ENCODE measurements around the gene PXK. TPM values are rescaled to one million over a fixed set of nuclear protein-coding genes. Genes with fewer than 3 reads are reported as not detected.

PXK gene
- total and polyA plus RNA-seq, 2 experiments from 2014 or later = 29.5 to 37.8 TPM

DNA sequence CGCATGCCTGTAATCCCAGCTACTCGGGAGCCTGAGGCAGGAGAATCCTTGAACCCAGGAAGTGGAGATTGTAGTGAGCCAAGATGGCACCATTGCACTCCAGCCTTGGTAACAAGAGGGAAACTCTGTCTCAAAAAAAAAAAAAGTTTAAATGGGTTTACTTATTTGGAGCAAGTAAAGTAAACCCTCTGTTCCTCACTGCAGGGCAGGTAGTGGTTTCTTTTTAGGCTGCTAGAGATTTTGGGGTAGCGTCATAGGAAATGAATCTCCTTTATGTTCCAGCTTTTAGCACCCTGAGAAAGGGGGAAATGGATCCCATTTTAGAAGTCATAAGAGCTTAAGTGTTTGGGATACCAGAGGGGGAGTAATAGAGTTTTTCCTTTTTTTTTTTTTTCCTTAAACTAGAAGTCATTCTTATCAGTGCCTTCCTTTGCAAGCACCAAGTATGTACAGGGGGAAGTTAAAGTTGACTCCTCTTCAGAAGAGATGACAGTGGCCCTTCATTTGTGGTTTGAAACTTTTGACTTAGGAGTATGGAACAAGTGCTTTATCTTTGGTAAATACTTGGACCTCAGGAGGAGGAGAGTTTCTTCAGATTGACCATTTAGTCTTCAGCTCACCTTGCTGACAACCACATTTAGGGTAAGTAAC is 8.0 kb downstream of the PXK start:
- no peaks in the 10 kb centered on the region for H3K9me3 ChIP-seq (ENCODE audit: low read depth)
- no peaks in the 10 kb centered on the region for H3K9me2 ChIP-seq (replicated peaks; ENCODE audit: insufficient read depth)
- no peak overlapping the region for H3K4me3 ChIP-seq
- no peak overlapping the region for H3K4me2 ChIP-seq
- no peak overlapping the region for H3K27ac ChIP-seq
- TF ChIP-seq, protein P1, sequence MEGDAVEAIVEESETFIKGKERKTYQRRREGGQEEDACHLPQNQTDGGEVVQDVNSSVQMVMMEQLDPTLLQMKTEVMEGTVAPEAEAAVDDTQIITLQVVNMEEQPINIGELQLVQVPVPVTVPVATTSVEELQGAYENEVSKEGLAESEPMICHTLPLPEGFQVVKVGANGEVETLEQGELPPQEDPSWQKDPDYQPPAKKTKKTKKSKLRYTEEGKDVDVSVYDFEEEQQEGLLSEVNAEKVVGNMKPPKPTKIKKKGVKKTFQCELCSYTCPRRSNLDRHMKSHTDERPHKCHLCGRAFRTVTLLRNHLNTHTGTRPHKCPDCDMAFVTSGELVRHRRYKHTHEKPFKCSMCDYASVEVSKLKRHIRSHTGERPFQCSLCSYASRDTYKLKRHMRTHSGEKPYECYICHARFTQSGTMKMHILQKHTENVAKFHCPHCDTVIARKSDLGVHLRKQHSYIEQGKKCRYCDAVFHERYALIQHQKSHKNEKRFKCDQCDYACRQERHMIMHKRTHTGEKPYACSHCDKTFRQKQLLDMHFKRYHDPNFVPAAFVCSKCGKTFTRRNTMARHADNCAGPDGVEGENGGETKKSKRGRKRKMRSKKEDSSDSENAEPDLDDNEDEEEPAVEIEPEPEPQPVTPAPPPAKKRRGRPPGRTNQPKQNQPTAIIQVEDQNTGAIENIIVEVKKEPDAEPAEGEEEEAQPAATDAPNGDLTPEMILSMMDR (IDR thresholded peaks at IDR 0.05; ENCODE audit: poor library complexity) = no peak
- TF ChIP-seq EZH2 (IDR thresholded peaks at IDR 0.05; ENCODE audit: borderline replicate concordance) (no peak), EZH2phosphoT487 (IDR thresholded peaks at IDR 0.05; ENCODE audit: low read depth, severe bottlenecking, unreplicated experiment) (no peak)
- peaks cover 35% of the 10 kb centered on the region for H3K79me2 ChIP-seq
- 99% methylated on average over 3 of the region's 3 CpGs for WGBS (ENCODE audit: low lambda C conversion rate, missing lambda C conversion rate)
- no peak overlapping the region for H2AFZ ChIP-seq
- H3K36me3 ChIP-seq (replicated peaks; ENCODE audit: insufficient read depth, low read depth) = no peaks in the 10 kb centered on the region
- DNase-seq (ENCODE audit: low spot score) = no peak
- no peaks in the 10 kb centered on the region for H4K20me1 ChIP-seq (ENCODE audit: insufficient read depth, poor library complexity, severe bottlenecking)
- peaks cover 4% of the 10 kb centered on the region for H3K4me1 ChIP-seq (ENCODE audit: insufficient read depth)
- H3K27me3 ChIP-seq = no peaks in the 10 kb centered on the region

DNA sequence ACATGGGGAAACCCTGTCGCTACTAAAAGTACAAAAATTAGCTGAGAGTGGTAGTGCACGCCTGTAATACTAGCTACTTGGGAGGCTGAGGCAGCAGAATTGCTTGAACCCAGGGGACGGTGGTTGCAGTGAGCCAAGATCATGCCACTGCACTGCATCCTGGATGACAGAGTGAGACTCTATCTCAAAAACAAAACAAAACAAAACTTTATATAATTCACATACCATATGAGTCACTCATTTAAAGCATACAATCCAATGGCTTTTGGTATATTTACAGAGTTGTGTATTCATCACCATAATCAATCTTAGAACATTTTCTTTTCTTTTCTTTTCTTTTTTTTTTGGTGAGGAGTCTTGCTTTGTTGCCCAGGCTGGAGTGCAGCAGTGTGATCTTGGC is 8.7 kb downstream of the PXK start:
- Histone ChIP-seq H3K4me3 (no peak overlapping the region), H3K27me3 (no peaks in the 10 kb centered on the region), H3K4me1 (ENCODE audit: insufficient read depth) (no peaks in the 10 kb centered on the region), H3K9me3 (ENCODE audit: low read depth) (no peaks in the 10 kb centered on the region), H4K20me1 (ENCODE audit: insufficient read depth, poor library complexity, severe bottlenecking) (no peaks in the 10 kb centered on the region), H3K4me2 (no peak overlapping the region), H3K79me2 (peaks cover 31% of the 10 kb centered on the region), H3K27ac (no peak overlapping the region), H2AFZ (no peak overlapping the region), H3K9me2 (replicated peaks; ENCODE audit: insufficient read depth) (no peaks in the 10 kb centered on the region), H3K36me3 (replicated peaks; ENCODE audit: insufficient read depth, low read depth) (no peaks in the 10 kb centered on the region)
- TF ChIP-seq EZH2 (IDR thresholded peaks at IDR 0.05; ENCODE audit: borderline replicate concordance) (no peak), EZH2phosphoT487 (IDR thresholded peaks at IDR 0.05; ENCODE audit: low read depth, severe bottlenecking, unreplicated experiment) (no peak)
- TF ChIP-seq, protein P1 (IDR thresholded peaks at IDR 0.05; ENCODE audit: poor library complexity) = no peak
- DNase-seq (ENCODE audit: low spot score) = no peak
- WGBS (ENCODE audit: low lambda C conversion rate, missing lambda C conversion rate) = 100% methylated on average over 3 of the region's 3 CpGs

DNA sequence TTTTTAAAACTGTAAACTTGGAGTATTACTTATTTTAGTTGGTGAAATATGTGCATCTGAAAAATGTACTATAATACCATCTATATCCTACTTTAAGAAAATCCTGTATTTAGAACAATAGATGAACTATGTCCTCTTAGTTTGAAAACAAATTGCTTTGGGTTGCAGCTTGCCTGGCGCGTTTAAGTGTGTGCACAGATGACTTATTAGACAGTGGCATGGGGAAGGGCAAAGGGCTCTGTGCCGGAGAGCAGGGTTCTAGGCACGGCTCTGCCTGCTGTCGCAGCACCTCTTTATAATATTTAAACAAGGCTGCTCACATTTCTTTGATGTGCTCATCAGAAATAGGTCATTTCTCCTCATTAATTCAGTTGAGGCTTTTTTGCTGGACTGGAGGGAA is 10.0 kb downstream of the PXK start:
- H3K4me3 ChIP-seq = no peak overlapping the region
- no peaks in the 10 kb centered on the region for H3K27me3 ChIP-seq
- no peaks in the 10 kb centered on the region for H3K36me3 ChIP-seq (replicated peaks; ENCODE audit: insufficient read depth, low read depth)
- TF ChIP-seq EZH2phosphoT487 (IDR thresholded peaks at IDR 0.05; ENCODE audit: low read depth, severe bottlenecking, unreplicated experiment) = no peak
- no peak for TF ChIP-seq EZH2 (IDR thresholded peaks at IDR 0.05; ENCODE audit: borderline replicate concordance)
- TF ChIP-seq, protein P1 (IDR thresholded peaks at IDR 0.05; ENCODE audit: poor library complexity) = no peak
- 84% methylated on average over 5 of the region's 5 CpGs for WGBS (ENCODE audit: low lambda C conversion rate, missing lambda C conversion rate)
- no peak overlapping the region for H3K4me2 ChIP-seq
- H3K79me2 ChIP-seq = peaks cover 22% of the 10 kb centered on the region
- H3K9me2 ChIP-seq (replicated peaks; ENCODE audit: insufficient read depth) = no peaks in the 10 kb centered on the region
- H4K20me1 ChIP-seq (ENCODE audit: insufficient read depth, poor library complexity, severe bottlenecking) = no peaks in the 10 kb centered on the region
- no peaks in the 10 kb centered on the region for H3K9me3 ChIP-seq (ENCODE audit: low read depth)
- no peak for DNase-seq (ENCODE audit: low spot score)
- no peak overlapping the region for H2AFZ ChIP-seq
- H3K4me1 ChIP-seq (ENCODE audit: insufficient read depth) = no peaks in the 10 kb centered on the region
- no peak overlapping the region for H3K27ac ChIP-seq

Data from hepatocyte (in vitro differentiated cells).